ENCODE measurements around the gene PSTPIP1. TPM values are rescaled to one million over a fixed set of nuclear protein-coding genes. Genes with fewer than 3 reads are reported as not detected.
A peak's percentile ranks its signal among the peaks of the same experiment; 100 is the strongest.

PSTPIP1 gene
- total and polyA plus RNA-seq, 4 donors: 12.4 to 39.6 (median 20.6) TPM

GRCh38 chr15:77014132-77015081 is 19.5 kb downstream of the PSTPIP1 start:
- Histone ChIP-seq H3K4me3 (no peak overlapping the region), H3K9me3 (ENCODE audit: control insufficient read depth in 4 of 4, insufficient read depth in 3 of 4, low read length in 3 of 4) (no peaks in the 10 kb centered on the region), H3K27ac (ENCODE audit: low read depth in 1 of 2, low read length in 1 of 2) (peak overlapping the region in 1 of 2 donors; percentile 12), H3K27me3 (ENCODE audit: control insufficient read depth in 3 of 3, insufficient read depth in 3 of 3, low read length in 2 of 3) (no peaks in the 10 kb centered on the region), H3K4me1 (ENCODE audit: control insufficient read depth in 5 of 5, insufficient read depth in 5 of 5, low read length in 5 of 5) (peaks cover 0 to 2% (median 0%) of the 10 kb centered on the region in 5 donors), H3K36me3 (ENCODE audit: control insufficient read depth in 4 of 4, insufficient read depth in 4 of 4, low read length in 4 of 4) (peaks cover 0 to 1% (median 0%) of the 10 kb centered on the region in 4 donors), H3K9ac (ENCODE audit: insufficient read depth in 1 of 2, low read length in 2 of 2) (no peak overlapping the region)
- 53 to 62% methylated on average over 23 of the region's 23 CpGs for WGBS, 2 donors
- no peak for TF ChIP-seq CTCF (IDR thresholded peaks at IDR 0.05; ENCODE audit: control extremely low read depth, extremely low read depth)
- DNase-seq (no peak), ATAC-seq (ENCODE audit: insufficient read depth, low FRiP score) (peak; percentile 16)

GRCh38 chr15:77015646-77016320 is 20.9 kb downstream of the PSTPIP1 start:
- Histone ChIP-seq H3K36me3 (ENCODE audit: control insufficient read depth in 4 of 4, insufficient read depth in 4 of 4, low read length in 4 of 4) (no peaks in the 10 kb centered on the region), H3K9ac (ENCODE audit: insufficient read depth in 1 of 2, low read length in 2 of 2) (no peak overlapping the region), H3K9me3 (ENCODE audit: control insufficient read depth in 4 of 4, insufficient read depth in 3 of 4, low read length in 3 of 4) (no peaks in the 10 kb centered on the region), H3K4me3 (no peak overlapping the region), H3K27me3 (ENCODE audit: control insufficient read depth in 3 of 3, insufficient read depth in 3 of 3, low read length in 2 of 3) (no peaks in the 10 kb centered on the region), H3K27ac (ENCODE audit: low read depth in 1 of 2, low read length in 1 of 2) (no peak overlapping the region), H3K4me1 (ENCODE audit: control insufficient read depth in 5 of 5, insufficient read depth in 5 of 5, low read length in 5 of 5) (no peaks in the 10 kb centered on the region)
- 30 to 52% methylated on average over 20 to 21 of the region's 21 CpGs for WGBS, 2 donors
- ATAC-seq (ENCODE audit: insufficient read depth, low FRiP score) (no peak), DNase-seq (no peak)
- no peak for TF ChIP-seq CTCF (IDR thresholded peaks at IDR 0.05; ENCODE audit: control extremely low read depth, extremely low read depth)

- Histone ChIP-seq H3K36me3 (ENCODE audit: control insufficient read depth in 4 of 4, insufficient read depth in 4 of 4, low read length in 4 of 4) (no peaks in the 10 kb centered on the region), H3K9me3 (ENCODE audit: control insufficient read depth in 4 of 4, insufficient read depth in 3 of 4, low read length in 3 of 4) (no peaks in the 10 kb centered on the region), H3K9ac (ENCODE audit: insufficient read depth in 1 of 2, low read length in 2 of 2) (no peak overlapping the region), H3K4me1 (ENCODE audit: control insufficient read depth in 5 of 5, insufficient read depth in 5 of 5, low read length in 5 of 5) (no peaks in the 10 kb centered on the region), H3K27me3 (ENCODE audit: control insufficient read depth in 3 of 3, insufficient read depth in 3 of 3, low read length in 2 of 3) (no peaks in the 10 kb centered on the region), H3K27ac (ENCODE audit: low read depth in 1 of 2, low read length in 1 of 2) (no peak overlapping the region), H3K4me3 (no peak overlapping the region)
- no peak for TF ChIP-seq CTCF (IDR thresholded peaks at IDR 0.05; ENCODE audit: control extremely low read depth, extremely low read depth)
- 86 to 87% methylated on average over 3 of the region's 3 CpGs for WGBS, 2 donors
- DNase-seq (no peak), ATAC-seq (ENCODE audit: insufficient read depth, low FRiP score) (no peak)
Measured at GRCh38 chr15:77016321-77016695, 21.4 kb downstream of the PSTPIP1 start.
